CD8-positive, alpha-beta memory T cell (primary cell): Measurements from ENCODE around the gene GAS2. TPM values are rescaled to one million over a fixed set of nuclear protein-coding genes. Genes with fewer than 3 reads are reported as not detected.
"Not testable (repeated sequence)": the region's sequence is repeated elsewhere in the genome, so short reads cannot be mapped to it uniquely, and the experiment has no call there.

Experiments used
- CTCF ChIA-PET: fragments of 350-600 bp; sonication (Branson Sonifier 250); formaldehyde crosslinking; loops from one replicate; lab custom pipeline; 2021; ENCODE audit warnings: antibody characterized with exemption; lab: Charles Lee
- POLR2A ChIA-PET: fragments of 350-600 bp; sonication (Branson Sonifier 250); formaldehyde crosslinking; loops from one replicate; lab custom pipeline; 2021; ENCODE audit warnings: antibody characterized with exemption; lab: Charles Lee
- DNase-seq, 5 donors: peaks; one replicate each; pipeline versions ENCODE4 v3.0.0 to v3.0.0-alpha.2; 2020 to 2022; ENCODE audit warnings: mixed read lengths in 1 of 5
- H3K27ac ChIP-seq: one replicate; pipeline ENCODE4 v1.7.0; 2013; ENCODE audit warnings: low read depth, mild to moderate bottlenecking, low read length, moderate library complexity
- H3K27me3 ChIP-seq: 2 replicates; pipeline ENCODE4 v1.7.0; 2013; ENCODE audit warnings: low read length, mild to moderate bottlenecking; ENCODE audit not compliant: insufficient read depth, poor library complexity, severe bottlenecking
- H3K36me3 ChIP-seq: 2 replicates; pipeline ENCODE4 v1.7.0; 2013; ENCODE audit warnings: mild to moderate bottlenecking, low read length, moderate library complexity; ENCODE audit not compliant: insufficient read depth
- H3K4me1 ChIP-seq: 2 replicates; pipeline ENCODE4 v1.7.0; 2013; ENCODE audit warnings: mild to moderate bottlenecking, low read length, moderate library complexity; ENCODE audit not compliant: insufficient read depth
- H3K4me3 ChIP-seq: 2 replicates; pipeline ENCODE4 v1.7.0; 2013; ENCODE audit warnings: mild to moderate bottlenecking, low read length
- H3K9me3 ChIP-seq: 2 replicates; pipeline ENCODE4 v1.7.0; 2013; ENCODE audit warnings: mild to moderate bottlenecking, low read length
- H3K27ac Mint-ChIP-seq, 8 donors: one replicate each; pipeline ENCODE4 v1.8.0; 2020 to 2021; ENCODE audit warnings: mixed read lengths in 8 of 8, mild to moderate bottlenecking in 6 of 8, inconsistent platforms in 3 of 8, moderate library complexity in 3 of 8
- H3K27me3 Mint-ChIP-seq, 2 donors: one replicate each; pipeline ENCODE4 v1.8.0; 2020 to 2021; ENCODE audit warnings: mixed read lengths in 2 of 2, mild to moderate bottlenecking in 1 of 2, moderate library complexity in 1 of 2
- H3K36me3 Mint-ChIP-seq, 3 donors: one replicate each; pipeline ENCODE4 v1.8.0; 2020 to 2021; ENCODE audit warnings: mixed read lengths in 3 of 3, inconsistent platforms in 1 of 3, mild to moderate bottlenecking in 1 of 3
- H3K4me1 Mint-ChIP-seq, 3 donors: one replicate each; pipeline ENCODE4 v1.8.0; 2020 to 2021; ENCODE audit warnings: mixed read lengths in 3 of 3, inconsistent platforms in 1 of 3, mild to moderate bottlenecking in 1 of 3
- H3K4me3 Mint-ChIP-seq, 7 donors: one replicate each; pipeline ENCODE4 v1.8.0; 2020 to 2021; ENCODE audit warnings: mixed read lengths in 7 of 7, mild to moderate bottlenecking in 6 of 7, moderate library complexity in 4 of 7, inconsistent platforms in 2 of 7
- H3K9me3 Mint-ChIP-seq, 5 donors: one replicate each; pipeline ENCODE4 v1.8.0; 2020 to 2022; ENCODE audit warnings: mixed read lengths in 5 of 5, mild to moderate bottlenecking in 3 of 5, moderate library complexity in 2 of 5, inconsistent platforms in 1 of 5
- polyA plus RNA-seq: library from polyadenylated mRNA; unstranded; fragments of 300-500 nt; fragmentation: Illumina TruSeq; gene quantifications from one replicate; pipeline ENCODE4 v1.2.3, GENCODE V29; 2021
- total RNA-seq, 2 experiments: library from RNA; stranded (reverse); gene quantifications; one replicate each; pipeline ENCODE4 v1.2.3, GENCODE V29; 2021

GAS2 gene
- total and polyA plus RNA-seq, 3 experiments from 2014 or later: 1.7 to 3.5 (median 2.7) TPM

DNA sequence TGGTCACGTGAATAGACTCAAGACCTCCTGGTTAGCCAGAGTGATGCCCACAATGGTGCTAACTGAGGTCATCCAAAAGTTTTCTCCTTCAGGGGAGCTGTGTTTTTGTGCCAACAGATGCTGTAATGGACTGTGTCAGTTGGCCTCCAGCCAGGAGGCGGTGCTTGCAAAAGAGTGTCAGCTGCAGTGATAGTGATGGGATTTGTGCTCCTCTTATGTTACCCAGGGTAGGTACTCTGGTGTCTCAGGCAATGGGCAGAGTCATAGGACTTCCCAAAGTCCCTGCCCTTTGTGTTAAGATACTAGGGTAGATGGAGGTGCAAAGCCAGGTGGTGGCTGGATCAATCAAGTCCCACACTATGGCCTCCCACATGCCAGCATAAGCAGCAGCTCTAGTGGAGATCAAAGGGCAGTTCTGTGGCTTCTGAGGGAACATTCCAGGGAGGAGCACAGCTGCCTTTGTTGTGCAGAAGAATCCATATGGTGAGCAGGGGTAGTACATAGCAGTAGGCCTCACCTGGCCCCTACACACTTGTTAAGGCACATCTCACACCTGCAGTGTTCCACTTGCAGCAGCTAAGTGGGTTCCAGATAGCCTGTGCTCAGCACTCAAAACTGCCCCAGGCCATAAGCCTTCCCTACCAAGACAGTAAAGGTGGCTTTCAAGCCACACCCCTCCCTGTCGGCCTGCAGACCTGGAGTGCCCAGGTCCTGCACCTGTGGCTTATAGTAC is 31.3 kb upstream of the GAS2 start:
- Mint-ChIP-seq H3K36me3 (peaks cover 0 to 10% (median 3%) of the 10 kb centered on the region in 3 donors), H3K27ac (peak overlapping the region in 2 of 8 donors; percentile 8 to 31), H3K9me3 (no peaks in the 10 kb centered on the region), H3K4me1 (peaks cover 0 to 3% (median 2%) of the 10 kb centered on the region in 3 donors), H3K27me3 (peaks cover 0 to 3% of the 10 kb centered on the region in 2 donors), H3K4me3 (no peak overlapping the region)
- Histone ChIP-seq H3K36me3 (no peaks in the 10 kb centered on the region), H3K4me3 (no peak overlapping the region), H3K27me3 (no peaks in the 10 kb centered on the region), H3K4me1 (no peaks in the 10 kb centered on the region), H3K27ac (no peak overlapping the region), H3K9me3 (no peaks in the 10 kb centered on the region)
- no peak for DNase-seq
- POLR2A ChIA-PET: no interaction called here
- CTCF ChIA-PET: no interaction called here

- no peaks in the 10 kb centered on the region for H3K36me3 ChIP-seq
- Mint-ChIP-seq H3K27ac (peak overlapping the region in 1 of 8 donors; percentile 66), H3K36me3 (peaks cover 0 to 10% (median 3%) of the 10 kb centered on the region in 3 donors), H3K27me3 (peaks cover 0 to 3% of the 10 kb centered on the region in 2 donors), H3K4me1 (peaks cover 0 to 3% (median 2%) of the 10 kb centered on the region in 3 donors), H3K9me3 (no peaks in the 10 kb centered on the region), H3K4me3 (no peak overlapping the region)
- H3K27ac ChIP-seq: no peak overlapping the region
- no peaks in the 10 kb centered on the region for H3K9me3 ChIP-seq
- H3K4me3 ChIP-seq: no peak overlapping the region
- no peak for DNase-seq
- no peaks in the 10 kb centered on the region for H3K27me3 ChIP-seq
- ChIA-PET POLR2A (no interaction called here), CTCF (no interaction called here)
- no peaks in the 10 kb centered on the region for H3K4me1 ChIP-seq
Observed at GRCh38 chr11:22635689-22636088, 30.7 kb upstream of the GAS2 start.

GRCh38 chr11:22640862-22641261 is 25.5 kb upstream of the GAS2 start:
- no peak overlapping the region for H3K4me3 Mint-ChIP-seq
- H3K9me3 ChIP-seq: no peaks in the 10 kb centered on the region
- no peak overlapping the region for H3K27ac ChIP-seq
- POLR2A ChIA-PET: no interaction called here
- peaks cover 0 to 3% of the 10 kb centered on the region in 2 donors for H3K27me3 Mint-ChIP-seq
- H3K36me3 Mint-ChIP-seq: peaks cover 0 to 4% (median 0%) of the 10 kb centered on the region in 3 donors
- no peak for DNase-seq
- peaks cover 0 to 3% (median 2%) of the 10 kb centered on the region in 3 donors for H3K4me1 Mint-ChIP-seq
- no peaks in the 10 kb centered on the region for H3K27me3 ChIP-seq
- no peaks in the 10 kb centered on the region for H3K36me3 ChIP-seq
- no peaks in the 10 kb centered on the region for H3K9me3 Mint-ChIP-seq
- no peak overlapping the region for H3K27ac Mint-ChIP-seq
- no peak overlapping the region for H3K4me3 ChIP-seq
- CTCF ChIA-PET: no interaction called here
- no peaks in the 10 kb centered on the region for H3K4me1 ChIP-seq

- Histone ChIP-seq H3K4me1 (no peaks in the 10 kb centered on the region), H3K4me3 (no peak overlapping the region), H3K27me3 (no peaks in the 10 kb centered on the region), H3K27ac (no peak overlapping the region), H3K9me3 (no peaks in the 10 kb centered on the region), H3K36me3 (no peaks in the 10 kb centered on the region)
- POLR2A ChIA-PET: no interaction called here
- DNase-seq: no peak
- peaks cover 0 to 3% (median 0%) of the 10 kb centered on the region in 3 donors for H3K36me3 Mint-ChIP-seq
- CTCF ChIA-PET: interaction anchor here (0.7 kb wide), 1 partner anchor 321 kb away, joined by 3 read pairs; no protein-coding TSS in a partner anchor
- H3K9me3 Mint-ChIP-seq: no peaks in the 10 kb centered on the region
- peaks cover 0 to 3% (median 2%) of the 10 kb centered on the region in 3 donors for H3K4me1 Mint-ChIP-seq
- H3K4me3 Mint-ChIP-seq: no peak overlapping the region
- H3K27ac Mint-ChIP-seq: no peak overlapping the region
- peaks cover 0 to 3% of the 10 kb centered on the region in 2 donors for H3K27me3 Mint-ChIP-seq
Observed at GRCh38 chr11:22641559-22641958, 24.9 kb upstream of the GAS2 start.

- H3K36me3 ChIP-seq, POLR2A ChIA-PET, CTCF ChIA-PET, H3K4me3 Mint-ChIP-seq, H3K27ac Mint-ChIP-seq, H3K4me3 ChIP-seq, H3K27ac ChIP-seq, DNase-seq, H3K9me3 ChIP-seq, H3K9me3 Mint-ChIP-seq, H3K27me3 Mint-ChIP-seq, H3K4me1 ChIP-seq, H3K27me3 ChIP-seq, H3K36me3 Mint-ChIP-seq: not testable (repeated sequence)
- H3K4me1 Mint-ChIP-seq: peaks cover 13 to 19% (median 15%) of the 10 kb centered on the region in 3 donors
Observed at GRCh38 chr11:22652346-22652745, 14.1 kb upstream of the GAS2 start.

DNA sequence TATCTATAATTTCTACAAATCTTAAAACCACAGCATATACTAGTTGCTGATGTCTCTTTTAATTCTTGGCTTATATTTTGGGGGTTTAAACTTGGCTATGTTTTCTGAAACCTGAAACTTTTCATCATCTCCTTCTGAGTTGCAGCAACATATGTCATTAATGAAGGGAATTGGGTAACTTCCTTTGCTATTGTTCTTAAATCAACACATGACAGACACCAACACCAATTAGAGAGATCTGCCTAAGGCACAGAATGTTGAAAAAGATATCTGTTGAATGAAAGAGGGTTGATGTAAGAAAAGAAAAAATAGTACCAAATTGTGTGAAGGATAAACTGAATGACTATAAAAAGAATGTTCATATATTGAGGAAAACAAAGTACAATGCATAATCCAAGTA is 10.3 kb upstream of the GAS2 start:
- Mint-ChIP-seq H3K27me3 (peaks cover 0 to 2% of the 10 kb centered on the region in 2 donors), H3K4me1 (peaks cover 20 to 29% (median 27%) of the 10 kb centered on the region in 3 donors), H3K9me3 (peaks cover 0 to 6% (median 3%) of the 10 kb centered on the region in 5 donors), H3K36me3 (peaks cover 0 to 4% (median 0%) of the 10 kb centered on the region in 3 donors), H3K4me3 (no peak overlapping the region), H3K27ac (peak overlapping the region in 1 of 8 donors; percentile 45)
- Histone ChIP-seq H3K27ac (no peak overlapping the region), H3K4me1 (peaks cover 14% of the 10 kb centered on the region), H3K4me3 (no peak overlapping the region), H3K9me3 (no peaks in the 10 kb centered on the region), H3K27me3 (no peaks in the 10 kb centered on the region), H3K36me3 (no peaks in the 10 kb centered on the region)
- DNase-seq: no peak
- POLR2A ChIA-PET: no interaction called here
- CTCF ChIA-PET: interaction anchor here (1.0 kb wide), 1 partner anchor 29 kb away, joined by 3 read pairs; no protein-coding TSS in a partner anchor

- no peak overlapping the region for H3K4me3 ChIP-seq
- H3K27me3 Mint-ChIP-seq: peaks cover 2 to 3% of the 10 kb centered on the region in 2 donors
- no peaks in the 10 kb centered on the region for H3K9me3 ChIP-seq
- peak overlapping the region; percentile 58 to 94 (median 68) for H3K27ac Mint-ChIP-seq
- peaks cover 14% of the 10 kb centered on the region for H3K4me1 ChIP-seq
- H3K27me3 ChIP-seq: no peaks in the 10 kb centered on the region
- H3K36me3 Mint-ChIP-seq: no peaks in the 10 kb centered on the region
- peak in 2 of 5 donors; percentile 17 to 24 for DNase-seq
- H3K4me3 Mint-ChIP-seq: peak overlapping the region in 5 of 7 donors; percentile 21 to 88 (median 30)
- H3K36me3 ChIP-seq: no peaks in the 10 kb centered on the region
- peaks cover 20 to 29% (median 27%) of the 10 kb centered on the region in 3 donors for H3K4me1 Mint-ChIP-seq
- ChIA-PET POLR2A (interaction anchor here (1.1 kb wide), 1 partner anchor 31 kb away, joined by 3 read pairs; the partner anchor contains the start of gene FANCF), CTCF (interaction anchor here (1.0 kb wide), 1 partner anchor 30 kb away, joined by 3 read pairs; no protein-coding TSS in a partner anchor)
- no peak overlapping the region for H3K27ac ChIP-seq
- H3K9me3 Mint-ChIP-seq: peaks cover 0 to 3% (median 0%) of the 10 kb centered on the region in 5 donors
Observed at GRCh38 chr11:22657101-22657694, 9.2 kb upstream of the GAS2 start.

DNA sequence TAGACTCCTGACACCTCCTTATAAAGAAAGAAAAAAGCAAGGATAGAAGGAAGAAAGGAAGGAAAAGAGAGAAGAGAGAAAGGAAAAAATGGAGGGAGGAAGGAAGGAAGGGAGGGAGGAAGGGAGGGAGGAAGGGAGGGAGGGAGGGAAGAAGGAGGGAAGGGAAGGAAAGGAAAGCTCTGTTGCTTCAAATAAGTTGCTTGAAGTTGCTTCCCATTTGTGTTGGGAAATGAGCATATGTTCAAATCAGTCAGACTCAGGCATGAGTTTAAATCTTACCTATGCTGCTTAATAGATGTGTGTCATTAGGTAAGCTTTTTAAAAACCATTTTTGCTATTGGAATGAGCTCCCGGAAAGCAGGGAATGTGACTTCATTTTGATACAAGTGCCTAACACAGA is 6.6 kb upstream of the GAS2 start:
- ChIA-PET CTCF (no interaction called here), POLR2A (no interaction called here)
- Mint-ChIP-seq H3K9me3 (peaks cover 0 to 2% (median 0%) of the 10 kb centered on the region in 5 donors), H3K4me3 (no peak overlapping the region), H3K4me1 (peaks cover 20 to 29% (median 27%) of the 10 kb centered on the region in 3 donors), H3K27ac (peak overlapping the region in 1 of 8 donors; percentile 6), H3K27me3 (peaks cover 1 to 17% of the 10 kb centered on the region in 2 donors), H3K36me3 (no peaks in the 10 kb centered on the region)
- H3K9me3 ChIP-seq: no peaks in the 10 kb centered on the region
- no peak overlapping the region for H3K4me3 ChIP-seq
- peaks cover 14% of the 10 kb centered on the region for H3K4me1 ChIP-seq
- no peak for DNase-seq
- H3K27me3 ChIP-seq: no peaks in the 10 kb centered on the region
- H3K36me3 ChIP-seq: no peaks in the 10 kb centered on the region
- no peak overlapping the region for H3K27ac ChIP-seq
